Cardiac septum (tissue), 1 donor: ENCODE results near the gene LRRC63. TPM values are rescaled to one million over a fixed set of nuclear protein-coding genes. Genes with fewer than 3 reads are reported as not detected.

Experiments
- DNase-seq: peaks from one replicate; pipeline ENCODE4 v3.0.0-alpha.2; 2020; ENCODE audit warnings: low spot score
- intact Hi-C: fragments of 100-400 bp; cut with DNase I; formaldehyde crosslinking; loops from one replicate; pipeline ENCODE4 v1.14.0; 2022
- total RNA-seq: library from RNA; stranded (reverse); fragmentation: NEBNext Ultra II Directional; extraction: Animal tissue kit (Norgen Biotek cat#: 25700); gene quantifications from one replicate; pipeline ENCODE4 v1.2.1, GENCODE V29; 2021
- donor health status: DM: no; HTN: no; CAD: no.

The LRRC63 gene
- total RNA-seq, 1 donor from 2014 or later: not detected

GRCh38 chr13:46296921-46297320 is 85.2 kb downstream of the LRRC63 start:
- no peak for DNase-seq
- intact Hi-C loops: no loop called here

DNA sequence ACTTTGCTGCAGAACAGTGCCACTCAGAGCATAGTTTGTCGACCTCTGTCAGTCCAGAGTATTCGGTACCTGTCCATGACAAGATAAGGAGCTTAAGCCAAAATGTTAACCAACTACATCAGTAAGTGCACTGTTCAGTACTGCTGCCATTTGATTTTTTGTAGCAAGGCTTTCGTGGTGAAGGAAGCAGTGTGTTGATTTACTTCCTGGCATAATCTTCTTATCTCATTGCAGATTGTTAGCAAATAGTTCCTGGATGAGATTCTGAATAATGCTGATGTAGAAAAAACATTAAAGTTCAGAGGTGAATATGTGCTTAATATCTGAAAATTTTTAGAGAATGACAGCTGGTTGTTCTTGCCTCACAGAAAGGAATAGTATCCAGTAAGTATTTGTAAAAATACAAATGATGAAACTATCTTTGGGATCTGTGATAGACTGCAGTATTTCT is 85.7 kb downstream of the LRRC63 start:
- DNase-seq: no peak
- intact Hi-C loops: no loop called here

DNA sequence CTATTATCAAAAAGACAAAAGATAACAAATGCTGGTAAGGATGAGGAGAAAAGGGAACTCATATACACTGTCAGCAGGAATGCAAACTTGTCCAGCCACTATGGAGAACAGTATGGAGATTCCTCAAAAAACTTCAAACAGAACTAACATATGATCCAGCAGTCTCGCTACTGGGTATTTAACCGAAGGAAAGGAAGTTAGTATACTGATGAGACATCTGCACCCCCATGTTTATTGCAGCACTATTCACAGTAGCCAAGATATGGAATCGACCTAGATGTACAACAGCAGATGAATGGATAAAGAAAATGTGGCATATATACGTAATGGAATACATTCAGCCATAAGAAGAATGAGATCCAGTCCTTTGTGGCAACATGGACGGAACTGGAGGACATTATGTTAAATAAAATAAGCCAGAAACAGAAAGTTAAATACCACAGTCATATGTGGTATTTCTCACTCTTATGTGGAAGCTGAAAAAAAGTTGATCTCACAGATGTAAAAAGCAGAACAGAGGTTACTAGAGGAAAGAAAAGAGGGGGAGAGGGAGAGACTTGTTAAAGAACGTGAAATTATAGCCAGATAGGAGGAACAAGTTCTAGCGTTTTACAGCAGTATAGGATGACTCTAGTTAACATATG is 92.1 kb downstream of the LRRC63 start:
- DNase-seq: no peak
- intact Hi-C loops: no loop called here

- intact Hi-C loops: no loop called here
- DNase-seq: no peak
Measured at GRCh38 chr13:46304546-46304945, 92.8 kb downstream of the LRRC63 start.

GRCh38 chr13:46307554-46307953 is 95.8 kb downstream of the LRRC63 start:
- intact Hi-C loops: no loop called here
- no peak for DNase-seq

- no peak for DNase-seq
- intact Hi-C loops: no loop called here
Measured at GRCh38 chr13:46310066-46310465, 98.3 kb downstream of the LRRC63 start.

GRCh38 chr13:46311217-46311616 is 99.5 kb downstream of the LRRC63 start:
- no peak for DNase-seq
- intact Hi-C loops: no loop called here

GRCh38 chr13:46313024-46313423 is 101.3 kb downstream of the LRRC63 start:
- intact Hi-C loops: no loop called here
- no peak for DNase-seq

- DNase-seq: no peak
- intact Hi-C loops: no loop called here
Measured at GRCh38 chr13:46313432-46314257, 101.9 kb downstream of the LRRC63 start.

GRCh38 chr13:46314587-46314986 is 102.9 kb downstream of the LRRC63 start:
- DNase-seq: no peak
- intact Hi-C loops: no loop called here

DNA sequence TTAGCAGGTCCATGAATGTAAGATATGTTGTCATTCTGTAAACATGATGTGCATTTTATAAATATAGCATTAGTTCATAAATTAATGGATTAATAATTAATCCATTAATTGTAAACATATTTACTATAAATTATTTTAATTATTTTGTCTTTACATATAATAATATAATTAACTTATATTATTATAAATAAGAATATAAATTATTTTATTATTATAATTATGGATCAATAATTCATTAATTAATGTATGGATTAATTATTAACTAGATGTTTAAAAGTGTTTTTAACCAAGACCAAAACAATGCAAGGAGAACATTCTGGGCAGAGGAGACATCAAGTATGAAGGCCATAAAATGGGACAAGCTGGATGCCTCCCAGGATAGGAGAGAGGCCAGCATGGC is 103.3 kb downstream of the LRRC63 start:
- DNase-seq: no peak
- intact Hi-C loops: no loop called here

DNA sequence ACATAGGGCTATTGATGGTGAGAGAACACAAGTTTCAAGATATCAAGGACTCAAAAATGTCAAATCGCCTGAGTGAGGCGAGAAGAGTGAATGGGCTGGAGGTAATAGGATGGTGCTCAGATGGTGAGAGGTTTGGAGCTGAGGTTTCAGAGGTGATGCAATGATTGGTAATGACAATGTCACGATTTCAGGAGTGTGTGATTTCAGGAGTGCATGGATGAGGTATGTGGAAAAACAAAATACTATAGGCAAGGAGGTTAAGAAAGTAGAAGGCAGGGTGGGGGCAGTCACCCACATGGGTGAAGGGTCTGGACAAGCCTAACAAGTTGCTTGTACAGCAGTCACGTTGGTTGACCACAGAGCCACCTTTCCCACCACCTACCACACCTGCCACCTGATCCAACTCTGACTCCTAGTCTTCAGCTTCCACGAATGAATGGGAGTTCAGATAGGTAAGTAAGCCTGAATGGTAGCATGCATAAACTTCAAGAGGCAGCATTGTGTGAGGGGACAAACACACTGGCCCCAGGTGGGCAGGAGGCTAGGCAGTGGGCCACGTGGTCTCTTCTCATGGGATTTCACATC is 103.9 kb downstream of the LRRC63 start:
- intact Hi-C loops: no loop called here
- no peak for DNase-seq

DNA sequence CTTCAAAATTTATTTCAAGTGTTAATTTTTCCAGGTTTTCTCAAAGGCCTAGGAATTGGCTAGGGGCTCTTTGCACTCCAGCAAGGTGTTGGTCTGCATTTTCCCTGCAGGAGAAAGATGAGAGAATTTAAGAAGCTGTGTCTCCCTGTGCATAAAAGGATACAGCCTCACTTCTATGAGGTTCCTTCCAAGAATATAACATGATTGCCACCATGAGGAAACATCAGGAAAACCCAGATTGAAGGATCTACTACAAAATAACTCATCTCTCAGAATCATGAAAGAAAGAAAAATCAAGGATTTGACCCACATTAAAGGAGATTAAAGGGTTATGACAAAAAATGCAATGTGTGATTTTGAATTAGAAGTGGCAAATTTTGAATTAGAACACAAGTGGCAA is 105.4 kb downstream of the LRRC63 start:
- intact Hi-C loops: no loop called here
- DNase-seq: no peak

- DNase-seq: no peak
- intact Hi-C loops: no loop called here
Measured at GRCh38 chr13:46318986-46319385, 107.3 kb downstream of the LRRC63 start.

DNA sequence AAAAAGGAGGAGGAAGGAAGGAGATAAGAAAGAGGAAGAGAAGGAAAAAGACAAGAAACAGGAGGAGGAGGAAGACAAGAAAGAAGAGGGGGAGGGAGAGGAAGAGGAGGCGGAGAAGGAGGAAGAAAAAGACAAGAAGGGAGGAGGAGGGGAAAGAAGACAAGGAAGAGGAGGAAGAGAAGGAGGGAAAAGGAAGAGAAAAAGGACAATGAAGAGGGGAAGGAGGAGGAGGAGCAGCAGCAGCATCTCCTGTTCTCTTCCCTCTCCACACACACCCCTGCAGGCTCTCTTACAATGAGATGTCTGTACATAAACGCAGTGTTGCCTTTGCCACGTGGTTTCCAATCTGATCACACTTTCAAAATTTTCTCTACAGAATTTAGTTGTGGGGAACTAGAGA is 108.7 kb downstream of the LRRC63 start:
- intact Hi-C loops: no loop called here
- DNase-seq: no peak

DNA sequence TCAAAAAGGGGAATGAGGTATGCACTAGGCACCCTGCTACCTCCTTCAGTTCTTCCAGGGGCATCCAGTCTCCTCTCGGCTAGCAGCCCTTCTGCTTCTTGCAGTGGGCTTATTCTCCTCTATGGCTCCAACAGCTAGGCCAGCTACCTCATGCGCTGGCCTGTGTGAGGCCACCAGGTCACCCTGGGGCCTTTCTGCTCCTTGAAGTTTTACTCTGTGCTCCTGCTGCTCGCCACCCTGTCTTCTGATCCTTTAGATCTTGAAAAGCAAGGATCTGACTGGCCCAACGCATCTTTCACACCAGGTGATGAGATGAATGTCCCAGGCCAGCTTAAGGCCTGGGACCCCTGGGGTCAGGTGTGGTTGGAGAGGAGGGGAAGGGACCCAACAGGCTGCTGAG is 109.1 kb downstream of the LRRC63 start:
- DNase-seq: no peak
- intact Hi-C loops: no loop called here

GRCh38 chr13:46321494-46322225 is 109.9 kb downstream of the LRRC63 start:
- intact Hi-C loops: no loop called here

DNA sequence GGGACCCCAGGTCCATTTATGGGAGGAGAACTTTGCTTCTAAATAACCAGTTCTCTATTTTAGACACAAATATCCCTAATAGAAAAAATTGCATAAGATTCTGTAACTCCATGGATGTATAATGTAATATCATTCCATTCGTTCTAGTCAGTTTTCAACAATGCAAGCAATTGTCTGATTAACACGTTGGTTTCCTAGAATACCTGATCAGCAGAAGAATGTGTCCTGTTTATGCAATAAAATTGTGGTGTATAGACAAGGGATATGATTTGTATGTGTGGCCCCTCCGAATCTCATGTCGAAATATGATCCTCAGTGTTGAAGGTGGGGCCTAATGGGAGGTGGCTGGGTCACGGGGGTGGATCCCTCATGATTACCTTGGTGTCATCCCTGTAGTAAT is 113.2 kb downstream of the LRRC63 start:
- intact Hi-C loops: no loop called here
- no peak for DNase-seq

More at GRCh38 chr13:46321494-46322225, 109.9 kb downstream of the LRRC63 start:
- no peak for DNase-seq
